ENCODE results near the gene DYNC1H1.

The DYNC1H1 gene

DNA sequence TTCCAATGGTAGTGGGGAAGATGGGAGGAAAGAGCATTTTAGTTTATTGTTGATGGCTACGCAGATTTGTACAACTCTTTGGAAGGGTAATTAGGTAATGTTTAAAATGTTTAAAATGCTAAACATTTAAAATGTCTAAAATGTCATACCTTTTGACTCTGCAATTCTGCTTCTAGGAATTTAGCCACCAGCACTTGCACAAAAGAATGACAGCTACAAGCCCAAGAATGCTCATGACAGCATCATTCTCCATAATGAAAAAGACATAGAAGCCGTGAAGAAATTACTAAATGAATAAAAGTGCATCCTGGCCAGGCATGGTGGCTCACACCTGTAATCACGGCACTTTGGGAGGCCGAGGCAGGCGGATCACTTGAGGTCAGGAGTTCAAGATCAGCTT, 19.9 kb upstream of the DYNC1H1 start:
- no peak for DNase-seq (ENCODE audit: low spot score)

DNA sequence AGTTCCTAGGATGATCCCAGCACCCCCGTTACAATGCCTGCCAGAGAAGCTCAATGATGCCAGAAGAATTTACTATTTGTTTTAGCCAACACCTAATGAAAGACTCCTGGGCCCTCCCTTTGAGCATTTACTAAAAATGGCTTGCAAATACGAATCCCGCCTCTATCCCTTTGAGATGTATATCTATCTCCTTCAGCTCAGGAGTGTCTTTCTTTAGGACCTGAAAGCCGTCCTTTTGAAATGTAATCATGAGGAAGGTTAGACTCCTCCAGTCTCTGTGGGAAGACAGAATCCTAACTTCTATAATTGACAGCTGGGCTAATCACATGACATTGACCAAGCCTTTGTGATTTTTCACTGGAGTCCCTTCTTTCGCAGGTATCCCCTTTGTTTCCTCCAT, 19.2 kb upstream of the DYNC1H1 start:
- DNase-seq (ENCODE audit: low spot score) = no peak

DNA sequence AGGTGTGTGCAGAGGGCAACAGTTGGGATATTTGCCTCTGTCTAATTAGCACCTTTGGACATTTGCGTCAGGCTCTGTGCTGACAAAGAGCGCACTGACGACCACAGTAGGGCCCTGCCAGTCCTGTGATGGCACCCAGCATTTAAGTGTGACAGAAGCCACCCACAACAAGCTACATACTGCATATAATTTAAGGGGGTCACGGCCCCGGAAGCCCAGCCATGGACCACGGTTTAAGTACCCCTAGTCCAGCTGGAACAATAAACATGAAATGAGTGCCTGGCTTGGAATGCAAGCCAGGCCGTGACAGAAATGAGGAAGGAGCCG, 16.8 kb upstream of the DYNC1H1 start:
- no peak for DNase-seq (ENCODE audit: low spot score)

DNA sequence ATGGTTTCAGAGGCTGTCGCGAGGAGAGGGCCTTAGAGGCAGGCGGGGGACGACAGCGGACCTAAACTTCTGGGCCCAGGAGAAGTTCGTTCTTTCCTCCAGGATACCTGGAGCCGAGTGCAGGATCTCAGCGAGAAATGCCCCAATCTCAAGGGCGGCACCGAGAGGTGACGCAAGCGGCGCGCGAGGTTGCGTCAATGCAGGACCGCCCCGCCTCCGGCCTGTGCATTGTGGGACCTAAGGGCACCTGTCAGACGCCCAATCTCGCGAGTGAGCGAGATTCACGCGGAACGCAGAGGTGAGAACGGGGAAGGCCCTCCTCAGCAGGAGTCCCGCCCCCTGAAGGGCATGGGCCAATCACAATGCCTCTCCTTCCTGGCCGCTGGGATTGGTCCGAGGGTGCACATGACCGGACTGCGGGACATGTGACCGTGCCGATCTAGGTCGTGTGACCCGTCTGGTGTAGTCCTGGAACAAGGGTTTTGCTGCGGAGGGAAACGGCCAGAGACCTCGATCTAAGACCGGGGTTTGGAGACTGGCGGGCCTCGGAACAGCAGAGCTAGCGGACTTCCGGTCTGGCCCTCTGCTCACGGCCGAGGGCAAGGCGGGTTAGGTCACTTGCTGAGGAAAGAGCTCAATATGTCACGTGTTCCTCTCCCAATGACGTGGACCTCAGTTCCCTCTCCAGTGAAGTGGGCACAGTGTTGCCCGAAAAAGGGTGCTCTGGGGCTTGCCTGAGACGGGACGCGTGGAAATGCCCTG, 16.3 kb upstream of the DYNC1H1 start:
- DNase-seq (ENCODE audit: low spot score) = peak; percentile 100

DNA sequence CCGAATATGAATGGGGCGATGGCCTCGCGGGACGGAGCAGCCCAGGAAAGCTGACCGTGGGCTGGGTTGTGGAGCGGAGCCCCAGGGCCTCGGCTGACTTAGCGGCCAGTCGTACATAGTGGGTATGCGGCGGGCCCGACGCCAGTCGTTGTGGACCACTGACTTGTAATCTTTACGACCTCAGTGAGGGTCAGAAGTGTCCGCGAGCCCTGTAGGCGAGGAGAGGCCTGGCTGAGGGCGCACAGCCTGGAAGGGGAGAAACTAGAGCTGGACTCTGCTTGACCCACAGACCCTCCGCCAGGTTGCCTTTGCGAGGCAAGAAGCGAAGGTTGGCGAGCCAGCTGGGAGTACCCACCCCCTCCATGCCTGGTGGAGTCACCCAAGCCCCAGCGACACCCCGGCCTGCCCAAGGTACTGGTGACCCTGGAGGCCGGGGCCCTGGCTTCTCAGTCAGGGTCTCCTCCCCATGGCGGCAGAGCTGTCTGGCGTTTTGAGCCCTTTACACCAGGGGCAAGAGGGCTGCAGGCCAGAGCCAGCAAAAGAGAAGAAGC, 15.6 kb upstream of the DYNC1H1 start:
- DNase-seq (ENCODE audit: low spot score) = no peak

DNA sequence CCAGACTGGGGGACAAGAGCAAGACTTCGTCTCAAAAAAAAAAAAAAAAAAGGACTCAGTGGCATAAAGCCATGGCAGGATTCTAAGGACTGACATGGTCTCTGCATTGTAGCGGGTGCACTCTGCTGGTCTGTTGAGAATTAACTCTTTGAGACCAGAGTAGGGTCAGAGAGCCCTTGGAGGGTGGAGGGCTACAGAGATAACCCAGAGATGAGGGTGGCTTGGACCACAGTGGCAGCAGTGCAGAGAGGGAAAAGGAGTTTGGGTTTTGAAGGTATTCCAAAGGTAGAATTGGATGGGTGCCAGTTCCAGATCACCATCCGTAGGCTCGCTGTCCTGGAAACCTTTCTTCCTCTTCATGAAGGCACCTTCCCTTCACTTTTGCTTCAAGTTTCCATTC, 14.3 kb upstream of the DYNC1H1 start:
- DNase-seq (ENCODE audit: low spot score) = no peak

DNA sequence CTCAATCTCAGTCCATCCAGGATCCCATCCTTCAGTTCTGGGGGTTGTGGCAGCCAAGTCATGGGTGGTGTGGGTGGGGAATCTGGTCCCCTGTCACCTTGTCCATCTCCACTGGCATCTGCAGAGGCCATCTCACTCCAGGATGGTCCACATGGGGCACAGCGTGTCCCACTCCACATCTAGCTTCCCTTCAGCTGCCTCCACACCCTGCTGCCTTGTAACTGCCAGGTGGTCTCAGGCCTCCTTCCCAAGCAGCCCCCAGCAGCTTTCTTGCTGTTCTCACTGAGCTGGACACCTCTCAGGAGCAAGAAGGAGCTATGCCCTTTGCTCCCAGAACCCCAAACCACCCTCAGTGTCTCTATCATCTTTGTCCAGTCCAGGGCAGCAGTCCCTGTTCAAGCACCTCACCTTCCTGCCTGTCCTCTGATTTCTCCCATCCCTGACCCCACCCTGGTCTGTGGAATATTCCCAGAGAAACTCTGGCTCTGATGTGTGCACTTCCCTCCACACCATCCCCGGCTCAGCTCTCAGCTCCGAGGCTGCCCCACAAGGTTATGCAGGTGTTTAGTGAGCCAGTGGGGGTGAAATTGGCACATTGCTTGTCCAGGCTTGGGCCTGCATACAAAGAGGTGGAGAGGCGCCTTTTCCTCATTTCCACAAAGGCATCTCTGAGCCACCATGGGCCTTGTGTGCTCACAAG, 13.7 kb upstream of the DYNC1H1 start:
- no peak for DNase-seq (ENCODE audit: low spot score)

DNA sequence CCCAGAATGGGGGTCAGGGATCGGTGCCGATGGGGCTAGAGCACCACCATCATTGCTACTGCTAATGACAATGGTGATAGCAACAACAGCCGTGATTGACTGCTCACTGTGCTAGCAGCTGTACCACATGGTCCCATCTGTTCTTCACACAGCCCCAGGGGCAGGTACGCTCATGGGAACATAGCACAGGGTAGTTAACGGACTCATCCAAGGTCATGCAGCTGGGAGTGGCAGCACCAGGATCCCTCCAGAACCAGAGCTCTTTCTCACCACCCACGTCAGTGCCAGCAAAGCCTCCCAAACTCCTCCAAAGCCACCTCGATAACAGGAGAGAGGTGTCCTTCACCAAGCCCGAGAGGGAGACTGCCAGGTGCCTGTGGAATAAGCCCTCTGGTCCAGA, 11.2 kb upstream of the DYNC1H1 start:
- no peak for DNase-seq (ENCODE audit: low spot score)

DNA sequence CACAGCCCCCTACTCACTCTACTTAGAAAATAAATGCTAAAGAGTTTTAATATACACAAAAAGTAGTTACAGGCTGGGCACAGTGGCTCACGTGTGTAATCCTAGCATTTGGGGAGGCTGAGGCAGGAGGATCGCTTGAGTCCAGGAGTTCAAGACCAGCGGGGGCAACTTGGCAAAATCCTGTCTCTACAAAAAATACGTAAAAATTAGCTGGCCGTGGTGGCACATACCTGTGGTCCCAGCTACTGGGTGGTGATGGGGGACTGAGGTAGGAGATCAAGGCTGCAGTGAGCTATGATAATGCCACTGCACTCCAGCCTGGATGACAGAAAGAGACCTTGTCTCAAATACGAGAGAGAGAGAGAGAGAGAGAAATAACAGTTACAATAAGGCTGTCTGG, 9.9 kb upstream of the DYNC1H1 start:
- DNase-seq (ENCODE audit: low spot score) = no peak

DNA sequence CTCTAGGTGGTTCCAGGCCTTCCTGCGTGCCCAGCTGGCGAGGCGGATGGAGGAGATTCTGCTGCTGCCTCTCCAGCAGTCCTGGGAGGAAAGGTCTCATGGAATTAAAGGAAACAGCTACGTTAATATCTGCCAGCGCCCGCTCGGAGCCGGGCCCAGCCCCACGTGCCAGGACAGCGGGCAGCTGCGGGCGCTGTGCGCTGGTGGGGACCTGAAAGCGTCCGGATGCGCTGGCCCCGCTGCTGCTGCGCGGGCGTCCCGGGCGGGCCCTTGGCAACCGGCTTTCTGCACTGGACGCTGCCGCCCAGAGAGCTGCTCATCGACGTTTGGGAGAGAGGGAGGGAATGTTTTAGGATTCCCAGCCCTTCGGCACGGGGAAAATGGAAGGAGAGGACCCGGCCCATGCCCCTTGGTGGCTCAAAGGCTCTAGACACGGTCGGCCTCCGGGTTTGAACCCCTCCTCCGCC, 8.6 kb upstream of the DYNC1H1 start:
- DNase-seq (ENCODE audit: low spot score) = no peak

DNA sequence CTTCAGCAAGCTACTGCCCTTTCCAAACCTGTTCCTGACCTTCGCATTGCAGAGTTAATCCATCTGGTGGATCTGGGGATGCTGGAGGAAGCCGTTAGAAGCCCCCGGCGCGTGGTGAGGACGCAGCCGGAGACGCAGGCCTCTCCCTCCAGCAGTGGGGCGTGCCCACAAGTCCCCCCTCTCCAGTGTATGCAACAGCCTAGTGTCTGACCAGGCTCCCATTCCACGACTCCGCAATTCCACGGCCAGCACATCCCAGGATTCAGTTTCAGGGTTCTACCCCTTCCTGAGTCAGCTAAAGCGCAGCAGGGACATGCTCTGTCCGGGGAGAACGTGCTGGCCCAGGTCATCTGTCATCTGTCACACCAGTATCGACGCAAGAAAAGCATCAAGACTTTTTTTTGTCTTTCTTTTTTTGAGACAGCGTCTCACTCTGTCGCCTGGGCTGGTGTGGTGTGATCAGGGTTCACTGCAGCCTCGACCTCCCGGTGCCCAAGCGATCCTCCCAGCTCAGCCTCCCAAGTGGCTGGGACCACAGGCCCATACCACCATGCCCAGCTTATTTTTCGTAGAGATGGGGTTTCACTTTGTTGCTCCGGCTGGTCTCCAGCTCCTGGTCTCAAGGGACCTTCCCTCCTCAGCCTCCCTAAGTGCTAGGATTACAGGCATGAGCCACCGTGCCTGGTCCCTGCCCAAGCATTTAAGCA, 8.0 kb upstream of the DYNC1H1 start:
- no peak for DNase-seq (ENCODE audit: low spot score)

DNA sequence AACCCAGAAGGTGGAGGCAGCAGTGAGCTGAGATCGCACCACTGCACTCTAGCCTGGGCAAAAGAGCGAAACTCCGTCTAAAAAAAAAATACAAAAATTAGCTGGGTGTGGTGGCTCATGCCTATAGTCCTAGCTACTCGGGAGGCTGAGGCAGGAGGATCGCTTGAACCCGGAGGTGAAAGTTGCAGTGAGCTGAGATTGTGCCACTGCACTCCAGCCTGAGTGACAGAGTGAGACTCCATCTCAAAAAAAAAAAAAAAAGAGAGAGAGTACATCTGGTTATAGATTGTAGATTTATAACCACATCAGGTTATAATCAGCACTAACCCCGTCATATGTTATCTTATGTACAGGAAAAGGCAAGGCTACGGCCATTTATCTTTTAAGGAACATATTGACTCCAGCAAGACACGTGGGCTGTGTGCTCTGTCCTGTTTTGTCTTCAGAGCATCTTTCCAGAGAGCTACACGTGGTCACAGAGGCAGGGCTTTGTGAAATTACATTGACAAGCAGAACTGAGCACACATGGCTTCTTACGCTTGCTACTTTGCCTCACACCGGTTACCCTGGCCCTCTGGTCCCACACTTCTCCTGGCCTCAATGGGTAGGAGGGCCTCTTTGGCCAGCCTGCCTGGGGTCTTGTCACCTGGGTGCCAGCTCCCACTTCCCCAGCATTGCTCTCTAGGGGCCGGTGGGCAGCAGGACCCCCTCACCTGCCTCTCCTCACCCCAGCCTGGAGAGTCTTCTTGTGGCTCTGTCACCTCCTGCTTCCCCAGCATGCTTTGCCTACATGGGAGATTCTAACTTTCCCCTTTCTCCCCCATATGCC, 6.8 kb upstream of the DYNC1H1 start:
- no peak for DNase-seq (ENCODE audit: low spot score)

DNA sequence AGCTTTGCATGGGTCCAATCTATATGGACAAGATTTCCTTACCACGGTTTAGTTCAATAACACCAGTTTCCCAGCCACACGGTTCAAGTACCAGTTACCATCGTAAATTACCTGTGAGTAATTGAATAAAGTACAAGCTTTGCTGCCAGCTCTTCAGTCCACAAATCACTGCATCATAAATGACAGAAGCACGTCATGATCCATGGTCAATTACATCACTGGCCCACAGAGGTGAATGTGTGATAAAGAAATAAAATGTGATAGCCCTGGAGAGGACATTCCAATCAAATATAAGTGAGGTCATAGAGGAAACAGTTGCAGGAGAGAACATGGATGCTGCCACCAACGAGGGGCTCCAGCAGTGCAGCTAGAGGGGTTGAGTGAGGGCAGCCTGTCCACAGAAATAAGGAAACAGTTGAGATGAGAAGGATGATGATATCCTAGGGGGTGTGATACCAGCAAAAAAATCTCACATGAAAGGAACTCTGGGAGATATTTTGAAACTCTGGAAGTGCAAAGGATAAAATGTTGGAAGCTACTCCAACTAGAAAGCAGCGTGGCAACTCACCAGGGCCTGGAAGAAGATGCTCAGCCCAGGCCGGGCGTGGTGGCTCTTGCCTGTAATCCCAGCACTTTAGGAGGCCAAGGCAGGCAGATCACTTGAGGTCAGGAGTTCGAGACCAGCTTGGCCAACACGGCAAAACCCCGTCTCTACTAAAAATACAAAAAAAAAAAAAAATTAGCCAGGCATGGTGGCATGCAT, 5.8 kb upstream of the DYNC1H1 start:
- no peak for DNase-seq (ENCODE audit: low spot score)

DNA sequence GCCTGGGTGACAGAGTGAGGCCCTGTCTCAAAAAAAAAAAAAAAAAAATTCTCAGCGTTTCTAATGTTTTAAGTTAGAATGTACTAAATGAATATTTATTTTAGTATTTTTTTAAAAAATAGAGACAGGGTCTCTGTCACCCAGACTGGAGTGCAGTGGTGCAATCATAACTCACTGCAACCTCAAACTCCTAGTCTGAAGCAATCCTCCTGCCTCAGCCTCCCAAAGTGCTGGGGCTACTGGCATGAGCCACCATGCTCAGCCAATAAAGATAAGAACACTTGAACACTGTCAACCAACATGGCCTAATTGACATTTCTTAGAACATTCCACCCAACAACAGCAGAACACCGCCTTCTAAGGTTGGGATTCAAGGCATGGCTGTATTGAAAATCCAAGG, 5.1 kb upstream of the DYNC1H1 start:
- no peak for DNase-seq (ENCODE audit: low spot score)

DNA sequence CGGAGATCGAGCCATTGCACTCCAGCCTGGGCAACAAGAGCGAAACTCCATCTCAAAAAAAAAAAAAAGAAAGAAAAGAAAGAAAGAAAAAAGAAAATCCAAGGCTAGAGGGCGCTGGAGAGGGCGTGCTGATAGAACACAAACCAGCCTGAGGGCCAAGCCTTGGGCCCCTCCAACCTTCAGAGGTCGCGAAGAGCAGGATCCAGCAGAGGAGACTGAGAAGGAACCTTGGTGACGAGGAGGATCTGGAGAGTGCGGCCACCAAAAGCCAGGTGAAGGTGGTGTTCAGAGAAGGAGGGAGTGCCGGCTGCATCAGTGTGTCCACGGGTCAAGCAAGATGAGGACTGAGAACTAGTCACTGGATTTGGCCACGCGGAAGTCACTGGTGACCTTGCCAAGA, 4.1 kb upstream of the DYNC1H1 start:
- peak; percentile 41 for DNase-seq (ENCODE audit: low spot score)

DNA sequence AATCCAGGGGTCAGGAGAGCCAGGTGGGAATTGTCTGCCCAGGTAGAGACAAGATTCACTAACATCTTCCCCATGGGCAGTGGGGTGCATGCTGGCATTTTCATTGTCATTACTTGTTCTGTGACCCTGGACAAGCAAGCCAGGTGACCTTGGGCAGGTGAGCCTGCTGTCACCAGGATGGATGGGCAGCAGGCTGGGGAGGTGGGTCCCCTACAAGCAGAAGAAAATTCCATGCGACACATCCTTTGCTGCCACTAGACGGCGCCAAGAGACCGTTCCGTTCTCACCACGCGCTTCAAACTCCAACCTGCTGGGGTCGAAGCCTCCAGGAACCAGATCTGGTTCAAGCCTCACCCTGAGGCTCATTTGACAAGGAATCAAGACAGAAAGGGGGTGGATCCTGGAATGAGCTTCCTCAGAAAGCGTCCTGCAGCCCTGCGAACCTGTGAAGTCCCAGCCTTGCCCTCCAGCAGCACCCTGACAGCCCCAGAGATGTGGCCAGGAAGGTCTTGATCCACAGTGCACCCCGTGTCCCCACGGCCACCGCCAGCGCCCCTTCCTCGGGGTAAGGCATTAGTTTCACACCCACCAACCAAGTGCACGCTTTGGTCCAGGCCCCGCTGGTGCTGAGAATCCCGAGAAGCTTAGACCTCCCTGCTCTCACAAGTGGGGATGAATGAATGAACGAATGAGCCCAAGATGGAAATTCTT, 3.2 kb upstream of the DYNC1H1 start:
- DNase-seq (ENCODE audit: low spot score) = peak; percentile 85

DNA sequence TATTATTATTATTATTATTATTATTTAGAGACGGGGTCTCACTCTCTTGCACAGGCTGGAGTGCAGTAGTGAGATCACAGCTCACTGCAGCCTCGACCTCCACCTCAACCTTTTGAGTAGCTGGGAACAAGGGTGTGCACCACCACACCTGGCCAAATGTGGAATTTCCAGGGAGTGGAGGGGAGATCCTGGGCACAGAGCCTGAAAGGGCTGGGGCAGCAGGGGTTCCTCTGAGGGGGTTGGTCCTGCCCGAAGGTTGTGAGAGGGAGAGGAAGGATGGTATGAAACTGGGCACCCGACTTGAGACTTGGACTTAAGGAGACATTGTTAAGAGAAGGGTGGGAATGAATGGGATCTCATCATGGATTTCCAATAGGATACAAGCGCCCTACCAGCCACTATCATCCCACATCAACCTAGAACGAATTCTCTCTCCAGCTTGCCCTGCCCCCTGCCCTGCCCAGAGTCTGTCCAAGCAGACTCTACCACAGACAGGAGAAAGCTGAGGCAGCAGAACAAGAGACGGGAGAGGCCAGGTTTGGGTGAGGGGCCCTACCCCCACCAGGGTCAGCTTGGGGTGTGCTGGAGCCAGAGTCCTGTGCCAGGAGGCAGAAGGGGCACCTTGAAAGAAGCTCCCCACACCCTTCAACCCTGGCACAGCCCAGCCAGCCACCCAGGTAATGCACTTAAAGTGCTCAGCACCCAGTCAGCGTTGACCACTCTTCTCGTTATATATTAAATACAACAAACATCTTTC, 2.4 kb upstream of the DYNC1H1 start:
- no peak for DNase-seq (ENCODE audit: low spot score)

DNA sequence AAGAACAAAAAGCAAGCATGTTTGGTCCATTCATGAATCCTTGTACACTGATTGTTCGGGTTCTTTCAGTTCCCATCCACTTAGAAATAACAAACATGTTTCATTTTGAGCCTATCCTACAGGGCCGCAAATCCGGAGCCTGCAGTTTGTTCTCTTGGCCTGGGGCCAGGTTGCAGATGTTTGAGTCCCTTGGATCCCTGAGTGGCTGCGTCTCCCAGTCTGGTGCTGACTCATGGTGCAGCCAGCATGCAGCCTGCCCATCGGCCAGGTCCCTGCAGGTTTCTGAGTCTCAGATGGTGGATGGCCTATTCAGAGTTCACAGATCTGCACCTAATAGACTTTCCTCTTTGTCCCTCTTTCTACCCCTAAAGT, 1.9 kb upstream of the DYNC1H1 start:
- DNase-seq (ENCODE audit: low spot score) = no peak

DNA sequence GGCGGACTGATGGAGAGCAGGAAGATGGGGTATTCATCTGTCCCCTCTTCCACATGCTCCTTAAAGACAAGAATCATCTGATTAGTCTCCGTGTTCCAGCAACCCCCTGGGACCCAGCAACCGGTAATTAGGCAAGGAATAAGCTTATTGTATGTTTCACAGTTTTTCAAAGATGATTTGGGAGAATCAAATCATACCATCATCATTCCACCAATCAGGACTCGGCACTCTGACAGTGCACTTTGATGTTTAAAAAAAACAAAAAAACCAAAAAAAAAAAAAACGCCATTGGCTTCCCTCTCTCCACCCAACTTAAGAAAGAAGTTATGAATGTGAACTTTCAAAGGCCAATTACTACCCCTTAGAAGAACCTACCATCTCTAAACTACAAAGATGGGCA, 1.3 kb upstream of the DYNC1H1 start:
- DNase-seq (ENCODE audit: low spot score) = no peak
